GM23248 (cell line): ENCODE data around the gene PTPRD.

Experiments used
- EZH2 ChIP-seq: fragments of 200-600 bp; sonication (generic); IDR thresholded peaks from 2 replicates; pipeline ENCODE4 v1.6.1; 2018; ENCODE audit warnings: antibody characterized with exemption, mild to moderate bottlenecking; ENCODE audit not compliant: insufficient read depth, poor library complexity, severe bottlenecking
- EZH2phosphoT487 ChIP-seq: fragments of 200-600 bp; sonication (generic); IDR thresholded peaks from 2 replicates; pipeline ENCODE4 v1.6.1; 2018; ENCODE audit warnings: antibody characterized with exemption, moderate library complexity, mild to moderate bottlenecking, low read depth; ENCODE audit not compliant: insufficient read depth

GRCh38 chr9:9117866-9118265 lies 1494.9 kb downstream of the PTPRD start:
- TF ChIP-seq EZH2phosphoT487 (no peak), EZH2 (no peak)
